Measurements from ENCODE around the gene NT5C2. TPM values are rescaled to one million over a fixed set of nuclear protein-coding genes. Genes with fewer than 3 reads are reported as not detected.

Gene NT5C2
- polyA plus RNA-seq, 6 donors from 2014 or later, result 49.2 to 68.2 (median 61.9) TPM

- Mint-ChIP-seq H3K4me3 (no peak overlapping the region), H3K27ac (peak overlapping the region in 1 of 6 donors; percentile 16), H3K36me3 (no peaks in the 10 kb centered on the region), H3K9me3 (no peaks in the 10 kb centered on the region), H3K4me1 (peaks cover 3 to 8% (median 5%) of the 10 kb centered on the region in 3 donors), H3K27me3 (no peaks in the 10 kb centered on the region)
- DNase-seq (no peak), ATAC-seq (ENCODE audit: low read depth in 2 of 2) (no peak)
Observed at GRCh38 chr10:103120977-103121735, 71.9 kb downstream of the NT5C2 start.

- Mint-ChIP-seq H3K4me3 (no peak overlapping the region), H3K9me3 (no peaks in the 10 kb centered on the region), H3K4me1 (peaks cover 0 to 4% (median 3%) of the 10 kb centered on the region in 3 donors), H3K27me3 (no peaks in the 10 kb centered on the region), H3K36me3 (no peaks in the 10 kb centered on the region), H3K27ac (peak overlapping the region in 1 of 6 donors; percentile 24)
- DNase-seq, result no peak
- no peak for ATAC-seq (ENCODE audit: low read depth in 2 of 2)
Observed at GRCh38 chr10:103120546-103120945, 72.5 kb downstream of the NT5C2 start.

GRCh38 chr10:103117247-103117646 is 75.8 kb downstream of the NT5C2 start:
- no peaks in the 10 kb centered on the region for H3K36me3 Mint-ChIP-seq
- no peaks in the 10 kb centered on the region for H3K9me3 Mint-ChIP-seq
- DNase-seq (no peak), ATAC-seq (ENCODE audit: low read depth in 2 of 2) (no peak)
- H3K27ac Mint-ChIP-seq, result no peak overlapping the region
- H3K4me1 Mint-ChIP-seq, result peaks cover 0 to 3% (median 0%) of the 10 kb centered on the region in 3 donors
- H3K27me3 Mint-ChIP-seq, result no peaks in the 10 kb centered on the region
- no peak overlapping the region for H3K4me3 Mint-ChIP-seq

- no peak overlapping the region for H3K4me3 Mint-ChIP-seq
- H3K36me3 Mint-ChIP-seq, result no peaks in the 10 kb centered on the region
- peaks cover 0 to 6% (median 3%) of the 10 kb centered on the region in 3 donors for H3K4me1 Mint-ChIP-seq
- H3K27ac Mint-ChIP-seq, result no peak overlapping the region
- ATAC-seq (ENCODE audit: low read depth in 2 of 2), result no peak
- H3K9me3 Mint-ChIP-seq, result no peaks in the 10 kb centered on the region
- DNase-seq, result no peak
- H3K27me3 Mint-ChIP-seq, result no peaks in the 10 kb centered on the region
Observed at GRCh38 chr10:103114876-103115275, 78.2 kb downstream of the NT5C2 start.

- H3K4me3 Mint-ChIP-seq, result no peak overlapping the region
- H3K27me3 Mint-ChIP-seq, result no peaks in the 10 kb centered on the region
- no peaks in the 10 kb centered on the region for H3K9me3 Mint-ChIP-seq
- DNase-seq (no peak), ATAC-seq (ENCODE audit: low read depth in 2 of 2) (no peak)
- no peaks in the 10 kb centered on the region for H3K36me3 Mint-ChIP-seq
- H3K27ac Mint-ChIP-seq, result no peak overlapping the region
- peaks cover 0 to 6% (median 3%) of the 10 kb centered on the region in 3 donors for H3K4me1 Mint-ChIP-seq
Observed at GRCh38 chr10:103111918-103112877, 80.9 kb downstream of the NT5C2 start.

GRCh38 chr10:103111031-103111917 is 81.8 kb downstream of the NT5C2 start:
- no peak overlapping the region for H3K4me3 Mint-ChIP-seq
- H3K27me3 Mint-ChIP-seq, result no peaks in the 10 kb centered on the region
- DNase-seq (no peak), ATAC-seq (ENCODE audit: low read depth in 2 of 2) (no peak)
- peaks cover 0 to 6% (median 0%) of the 10 kb centered on the region in 3 donors for H3K4me1 Mint-ChIP-seq
- H3K27ac Mint-ChIP-seq, result peak overlapping the region in 5 of 6 donors; percentile 8 to 66 (median 36)
- H3K9me3 Mint-ChIP-seq, result no peaks in the 10 kb centered on the region
- H3K36me3 Mint-ChIP-seq, result no peaks in the 10 kb centered on the region

- Mint-ChIP-seq H3K27ac (no peak overlapping the region), H3K36me3 (no peaks in the 10 kb centered on the region), H3K4me3 (no peak overlapping the region), H3K9me3 (no peaks in the 10 kb centered on the region), H3K4me1 (peaks cover 0 to 6% (median 0%) of the 10 kb centered on the region in 3 donors), H3K27me3 (no peaks in the 10 kb centered on the region)
- ATAC-seq (ENCODE audit: low read depth in 2 of 2), result no peak
- DNase-seq, result no peak
Observed at GRCh38 chr10:103110407-103110806, 82.7 kb downstream of the NT5C2 start.

GRCh38 chr10:103109821-103110220 is 83.3 kb downstream of the NT5C2 start:
- Mint-ChIP-seq H3K27me3 (no peaks in the 10 kb centered on the region), H3K4me1 (peaks cover 0 to 6% (median 0%) of the 10 kb centered on the region in 3 donors), H3K4me3 (no peak overlapping the region), H3K27ac (peak overlapping the region in 1 of 6 donors; percentile 10), H3K9me3 (no peaks in the 10 kb centered on the region), H3K36me3 (no peaks in the 10 kb centered on the region)
- DNase-seq, result no peak
- ATAC-seq (ENCODE audit: low read depth in 2 of 2), result no peak

- DNase-seq (no peak), ATAC-seq (ENCODE audit: low read depth in 2 of 2) (no peak)
- H3K4me3 Mint-ChIP-seq, result no peak overlapping the region
- H3K4me1 Mint-ChIP-seq, result peaks cover 0 to 6% (median 0%) of the 10 kb centered on the region in 3 donors
- peak overlapping the region in 2 of 6 donors; percentile 3 to 8 for H3K27ac Mint-ChIP-seq
- H3K9me3 Mint-ChIP-seq, result no peaks in the 10 kb centered on the region
- H3K27me3 Mint-ChIP-seq, result no peaks in the 10 kb centered on the region
- peaks cover 5 to 10% of the 10 kb centered on the region in 2 donors for H3K36me3 Mint-ChIP-seq
Observed at GRCh38 chr10:103106539-103106938, 86.5 kb downstream of the NT5C2 start.

- peaks cover 5 to 11% of the 10 kb centered on the region in 2 donors for H3K36me3 Mint-ChIP-seq
- DNase-seq, result no peak
- no peak for ATAC-seq (ENCODE audit: low read depth in 2 of 2)
- H3K27me3 Mint-ChIP-seq, result no peaks in the 10 kb centered on the region
- H3K9me3 Mint-ChIP-seq, result no peaks in the 10 kb centered on the region
- H3K4me1 Mint-ChIP-seq, result no peaks in the 10 kb centered on the region
- H3K27ac Mint-ChIP-seq, result no peak overlapping the region
- H3K4me3 Mint-ChIP-seq, result no peak overlapping the region
Observed at GRCh38 chr10:103105462-103105861, 87.6 kb downstream of the NT5C2 start.

GRCh38 chr10:103104721-103105120 is 88.4 kb downstream of the NT5C2 start:
- Mint-ChIP-seq H3K27ac (no peak overlapping the region), H3K36me3 (peaks cover 7 to 11% of the 10 kb centered on the region in 2 donors)

GRCh38 chr10:103103989-103104388 is 89.1 kb downstream of the NT5C2 start:
- Mint-ChIP-seq H3K4me1 (no peaks in the 10 kb centered on the region), H3K4me3 (no peak overlapping the region), H3K9me3 (no peaks in the 10 kb centered on the region), H3K27ac (no peak overlapping the region), H3K36me3 (peaks cover 9 to 11% of the 10 kb centered on the region in 2 donors), H3K27me3 (no peaks in the 10 kb centered on the region)
- DNase-seq (no peak), ATAC-seq (ENCODE audit: low read depth in 2 of 2) (no peak)

More at GRCh38 chr10:103104721-103105120, 88.4 kb downstream of the NT5C2 start:
- no peak for ATAC-seq (ENCODE audit: low read depth in 2 of 2)
- H3K27me3 Mint-ChIP-seq, result no peaks in the 10 kb centered on the region
- no peaks in the 10 kb centered on the region for H3K9me3 Mint-ChIP-seq
- no peaks in the 10 kb centered on the region for H3K4me1 Mint-ChIP-seq
- H3K4me3 Mint-ChIP-seq, result no peak overlapping the region
- DNase-seq, result no peak

- ATAC-seq (ENCODE audit: low read depth in 2 of 2) (no peak), DNase-seq (no peak)
- Mint-ChIP-seq H3K4me1 (no peaks in the 10 kb centered on the region), H3K36me3 (peaks cover 10 to 11% of the 10 kb centered on the region in 2 donors), H3K4me3 (no peak overlapping the region), H3K9me3 (no peaks in the 10 kb centered on the region), H3K27me3 (no peaks in the 10 kb centered on the region), H3K27ac (peak overlapping the region in 3 of 6 donors; percentile 2 to 64 (median 41))
Observed at GRCh38 chr10:103102195-103102594, 90.9 kb downstream of the NT5C2 start.

Measured in naive B cell (primary cell).